Mesenchymal stem cell (in vitro differentiated cells and primary cell): ENCODE results near the gene MARVELD1.
A peak's percentile ranks its signal among the peaks of the same experiment; 100 is the strongest.

Source experiments
- DNase-seq: peaks from one replicate; pipeline ENCODE4 v3.0.0-alpha.2; 2013
- H2AFZ ChIP-seq: one replicate; pipeline ENCODE4 v1.6.1; 2013; ENCODE audit warnings: low read depth, mild to moderate bottlenecking, control low read depth, inconsistent platforms, low read length, moderate library complexity
- H2AK5ac ChIP-seq: 2 replicates; pipeline ENCODE4 v1.6.1; 2013; ENCODE audit warnings: low read length, moderate library complexity, mild to moderate bottlenecking, inconsistent platforms; ENCODE audit not compliant: severe bottlenecking
- H2BK120ac ChIP-seq: one replicate; pipeline ENCODE4 v1.6.1; 2013; ENCODE audit warnings: low read depth, mild to moderate bottlenecking, inconsistent platforms, low read length, moderate library complexity
- H2BK12ac ChIP-seq, 2 experiments: one replicate each; pipeline ENCODE4 v1.6.1; 2013; ENCODE audit warnings: inconsistent platforms in 2 of 2, low read length in 2 of 2, mild to moderate bottlenecking in 2 of 2, moderate library complexity in 2 of 2, control low read depth in 1 of 2
- H2BK15ac ChIP-seq: one replicate; pipeline ENCODE4 v1.6.1; 2013; ENCODE audit warnings: mild to moderate bottlenecking, low read depth, inconsistent platforms; ENCODE audit not compliant: poor library complexity, severe bottlenecking
- H2BK5ac ChIP-seq: 2 replicates; pipeline ENCODE4 v1.6.1; 2013; ENCODE audit warnings: low read depth, mild to moderate bottlenecking, low read length, control low read depth, inconsistent platforms; ENCODE audit not compliant: poor library complexity, severe bottlenecking
- H3K14ac ChIP-seq, 2 experiments: one replicate each; pipeline ENCODE4 v1.6.1; 2013; ENCODE audit warnings: inconsistent platforms in 2 of 2, low read length in 2 of 2, control low read depth in 1 of 2, mild to moderate bottlenecking in 1 of 2, moderate library complexity in 1 of 2
- H3K18ac ChIP-seq, 2 experiments: one replicate each; pipeline ENCODE4 v1.6.1; 2013; ENCODE audit warnings: inconsistent platforms in 2 of 2, low read length in 2 of 2, control low read depth in 1 of 2, low read depth in 1 of 2, mild to moderate bottlenecking in 1 of 2
- H3K23ac ChIP-seq, 2 experiments: one replicate each; pipeline ENCODE4 v1.6.1; 2013; ENCODE audit warnings: inconsistent platforms in 2 of 2, low read length in 2 of 2, mild to moderate bottlenecking in 2 of 2, moderate library complexity in 2 of 2, control low read depth in 1 of 2
- H3K27ac ChIP-seq: 2 replicates; pipeline ENCODE4 v1.5.1; 2013; ENCODE audit warnings: mild to moderate bottlenecking, moderate library complexity, low read length, control low read depth, inconsistent platforms; ENCODE audit not compliant: poor library complexity, severe bottlenecking
- H3K27me3 ChIP-seq, 2 experiments: 2 replicates each; pipeline versions ENCODE4 v1.6.1 to v1.7.0; 2013; ENCODE audit warnings: low read length in 2 of 2, mild to moderate bottlenecking in 2 of 2, moderate library complexity in 2 of 2, control low read depth in 1 of 2, inconsistent platforms in 1 of 2; ENCODE audit not compliant: control insufficient read depth in 1 of 2, insufficient read depth in 1 of 2
- H3K36me3 ChIP-seq, 2 experiments: 2 replicates each; pipeline versions ENCODE4 v1.6.1 to v1.7.0; 2013; ENCODE audit warnings: low read length in 2 of 2, control low read depth in 1 of 2, inconsistent platforms in 1 of 2, low read depth in 1 of 2, mild to moderate bottlenecking in 1 of 2; ENCODE audit not compliant: insufficient read depth in 2 of 2, control insufficient read depth in 1 of 2
- H3K4ac ChIP-seq, 2 experiments: one replicate each; pipeline ENCODE4 v1.6.1; 2013; ENCODE audit warnings: inconsistent platforms in 2 of 2, low read length in 2 of 2, mild to moderate bottlenecking in 2 of 2, moderate library complexity in 2 of 2, control low read depth in 1 of 2, low read depth in 1 of 2
- H3K4me1 ChIP-seq: 2 replicates; pipeline ENCODE4 v1.6.1; 2013; ENCODE audit warnings: low read depth, low read length, control low read depth; ENCODE audit not compliant: control insufficient read depth, insufficient read depth
- H3K4me2 ChIP-seq: 2 replicates; pipeline ENCODE4 v1.6.1; 2013; ENCODE audit warnings: low read length, mild to moderate bottlenecking, inconsistent platforms; ENCODE audit not compliant: poor library complexity, severe bottlenecking
- H3K4me3 ChIP-seq, 2 experiments: 2 replicates each; pipeline versions ENCODE4 v1.5.1 to v1.7.0; 2013; ENCODE audit warnings: low read length in 2 of 2, mild to moderate bottlenecking in 2 of 2, control low read depth in 1 of 2, low read depth in 1 of 2; ENCODE audit not compliant: insufficient read depth in 1 of 2
- H3K79me1 ChIP-seq: replicated peaks from 2 replicates; pipeline ENCODE4 v1.6.1; 2013; ENCODE audit warnings: mild to moderate bottlenecking, control low read depth, low read length, inconsistent platforms; ENCODE audit not compliant: poor library complexity, severe bottlenecking
- H3K9ac ChIP-seq: 2 replicates; pipeline ENCODE4 v1.7.0; 2013; ENCODE audit warnings: mild to moderate bottlenecking, low read length, moderate library complexity
- H3K9me3 ChIP-seq: 2 replicates; pipeline ENCODE4 v1.7.0; 2013; ENCODE audit warnings: mild to moderate bottlenecking, low read length; ENCODE audit not compliant: control insufficient read depth
- H4K8ac ChIP-seq: one replicate; pipeline ENCODE4 v1.6.1; 2013; ENCODE audit warnings: inconsistent platforms, mild to moderate bottlenecking, low read length, moderate library complexity
- H4K91ac ChIP-seq: one replicate; pipeline ENCODE4 v1.6.1; 2013; ENCODE audit warnings: mild to moderate bottlenecking, low read length, inconsistent platforms
- WGBS: methylation state at CpG from one replicate; pipeline ENCODE4 v1.1.7; 2013; ENCODE audit warnings: mixed read lengths; 5-methylcytosine and 5-hydroxymethylcytosine counted together

Gene MARVELD1

DNA sequence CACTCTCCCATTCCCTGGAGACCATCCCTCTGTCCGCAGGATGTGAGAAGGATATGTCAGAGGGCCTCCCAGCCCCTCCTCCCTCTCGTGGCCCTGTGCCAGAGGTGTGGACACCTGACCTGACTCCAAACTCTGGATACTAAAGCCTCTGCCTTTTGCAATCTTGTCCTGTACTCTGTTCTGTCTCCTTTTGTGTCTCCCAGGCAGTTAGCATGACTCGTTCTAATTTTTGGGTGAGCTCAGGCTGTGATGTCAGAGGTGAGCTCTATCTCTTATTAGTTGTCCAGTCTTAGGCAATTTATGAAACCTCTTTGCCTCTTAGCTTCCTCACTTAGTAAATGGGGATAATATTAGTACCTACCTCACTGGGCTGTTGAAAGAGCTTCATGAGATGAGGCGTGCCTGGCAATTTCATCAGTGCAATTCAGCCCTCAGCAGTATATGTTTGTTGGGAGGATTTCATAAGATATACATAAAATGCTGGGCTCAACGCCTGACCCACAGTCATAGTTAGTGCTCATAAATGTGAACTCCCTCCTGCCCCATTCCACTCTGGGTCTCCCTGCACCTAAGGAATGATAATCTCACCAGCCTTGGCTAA is 10.9 kb downstream of the MARVELD1 start:
- Histone ChIP-seq H2AK5ac (no peak overlapping the region), H3K27ac (no peak overlapping the region), H2BK15ac (no peak overlapping the region), H3K4me2 (no peak overlapping the region), H4K8ac (no peak overlapping the region), H2BK120ac (no peak overlapping the region), H2AFZ (no peak overlapping the region), H3K27me3 (no peaks in the 10 kb centered on the region), H3K79me1 (peaks cover under 1% of the 10 kb centered on the region), H3K9ac (peak overlapping the region; percentile 70), H2BK12ac (no peak overlapping the region), H3K4me3 (no peak overlapping the region), H3K4me1 (peaks cover under 1% of the 10 kb centered on the region), H3K23ac (no peak overlapping the region), H3K36me3 (peaks cover 4 to 8% of the 10 kb centered on the region in 2 experiments), H2BK5ac (no peak overlapping the region), H3K18ac (no peak overlapping the region), H3K14ac (no peak overlapping the region), H3K9me3 (no peaks in the 10 kb centered on the region), H3K4ac (no peak overlapping the region), H4K91ac (no peak overlapping the region)
- WGBS, result 73% methylated on average over 4 of the region's 5 CpGs
- DNase-seq, result peak; percentile 87

GRCh38 chr10:97726636-97727178 is 13.2 kb downstream of the MARVELD1 start:
- 36% methylated on average over 7 of the region's 8 CpGs for WGBS
- no peak overlapping the region for H2BK5ac ChIP-seq
- no peak overlapping the region for H4K91ac ChIP-seq
- no peaks in the 10 kb centered on the region for H3K27me3 ChIP-seq
- no peak overlapping the region for H3K23ac ChIP-seq
- H2BK120ac ChIP-seq, result no peak overlapping the region
- H3K4me3 ChIP-seq, result peak overlapping the region; percentile 39 to 52
- H3K27ac ChIP-seq, result peak overlapping the region; percentile 77
- peak overlapping the region; percentile 48 for H3K4me2 ChIP-seq
- H3K18ac ChIP-seq, result peak overlapping the region in 1 of 2 experiments; percentile 91
- H3K79me1 ChIP-seq, result no peaks in the 10 kb centered on the region
- H3K14ac ChIP-seq, result peak overlapping the region in 1 of 2 experiments; percentile 36
- H4K8ac ChIP-seq, result no peak overlapping the region
- no peak overlapping the region for H2AK5ac ChIP-seq
- peak overlapping the region; percentile 12 for H3K9ac ChIP-seq
- H3K4ac ChIP-seq, result peak overlapping the region in 1 of 2 experiments; percentile 83
- peak; percentile 87 for DNase-seq
- no peak overlapping the region for H2AFZ ChIP-seq
- H3K4me1 ChIP-seq, result no peaks in the 10 kb centered on the region
- H3K9me3 ChIP-seq, result no peaks in the 10 kb centered on the region
- H2BK12ac ChIP-seq, result peak overlapping the region in 1 of 2 experiments; percentile 45
- H3K36me3 ChIP-seq, result peaks cover 0 to 6% of the 10 kb centered on the region in 2 experiments
- H2BK15ac ChIP-seq, result no peak overlapping the region

DNA sequence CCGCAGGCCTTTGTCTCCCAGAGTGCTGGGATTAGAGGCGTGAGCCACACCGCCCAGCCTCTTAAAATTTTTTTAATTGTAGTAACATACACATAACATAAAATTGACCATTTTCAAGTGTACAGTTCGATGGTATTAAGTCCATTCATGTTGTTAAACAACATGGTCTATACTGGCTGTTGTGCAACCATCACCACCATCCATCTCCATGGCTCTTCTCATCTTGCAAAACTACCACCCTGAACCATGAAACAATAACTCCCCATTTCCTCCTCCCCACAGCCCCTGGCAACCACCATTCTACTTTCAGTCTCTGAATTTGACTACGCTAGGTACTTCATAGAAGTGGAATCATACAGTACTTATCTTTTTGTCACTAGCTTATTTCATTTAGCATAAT is 15.5 kb downstream of the MARVELD1 start:
- H2BK12ac ChIP-seq, result no peak overlapping the region
- H3K4me1 ChIP-seq, result no peaks in the 10 kb centered on the region
- no peak overlapping the region for H2BK5ac ChIP-seq
- H3K9me3 ChIP-seq, result no peaks in the 10 kb centered on the region
- H3K4ac ChIP-seq, result no peak overlapping the region
- H3K27ac ChIP-seq, result no peak overlapping the region
- no peak overlapping the region for H3K4me3 ChIP-seq
- H2BK120ac ChIP-seq, result no peak overlapping the region
- no peak overlapping the region for H2AFZ ChIP-seq
- H4K91ac ChIP-seq, result no peak overlapping the region
- H2BK15ac ChIP-seq, result no peak overlapping the region
- no peaks in the 10 kb centered on the region for H3K27me3 ChIP-seq
- H3K4me2 ChIP-seq, result no peak overlapping the region
- no peak for DNase-seq
- no peak overlapping the region for H2AK5ac ChIP-seq
- WGBS, result 81% methylated on average over 1 of the region's 5 CpGs
- H3K79me1 ChIP-seq, result no peaks in the 10 kb centered on the region
- H3K36me3 ChIP-seq, result no peaks in the 10 kb centered on the region
- H4K8ac ChIP-seq, result no peak overlapping the region
- H3K23ac ChIP-seq, result no peak overlapping the region
- no peak overlapping the region for H3K14ac ChIP-seq
- no peak overlapping the region for H3K9ac ChIP-seq
- no peak overlapping the region for H3K18ac ChIP-seq

GRCh38 chr10:97731346-97732051 is 18.0 kb downstream of the MARVELD1 start:
- no peak overlapping the region for H3K14ac ChIP-seq
- H3K23ac ChIP-seq, result no peak overlapping the region
- no peak overlapping the region for H3K4ac ChIP-seq
- H2AK5ac ChIP-seq, result no peak overlapping the region
- H3K9ac ChIP-seq, result peak overlapping the region; percentile 43
- H2BK120ac ChIP-seq, result no peak overlapping the region
- no peaks in the 10 kb centered on the region for H3K79me1 ChIP-seq
- no peak overlapping the region for H2AFZ ChIP-seq
- no peak overlapping the region for H3K4me3 ChIP-seq
- H3K4me1 ChIP-seq, result peaks cover under 1% of the 10 kb centered on the region
- no peaks in the 10 kb centered on the region for H3K9me3 ChIP-seq
- H3K18ac ChIP-seq, result no peak overlapping the region
- no peaks in the 10 kb centered on the region for H3K36me3 ChIP-seq
- no peak overlapping the region for H3K4me2 ChIP-seq
- no peak overlapping the region for H2BK5ac ChIP-seq
- no peak overlapping the region for H2BK15ac ChIP-seq
- DNase-seq, result peak; percentile 79
- no peak overlapping the region for H2BK12ac ChIP-seq
- H4K91ac ChIP-seq, result no peak overlapping the region
- no peak overlapping the region for H3K27ac ChIP-seq
- no peak overlapping the region for H4K8ac ChIP-seq
- 69% methylated on average over 8 of the region's 9 CpGs for WGBS
- H3K27me3 ChIP-seq, result no peaks in the 10 kb centered on the region
